H1 (cell line): ENCODE measurements around the gene DVL2. TPM values are rescaled to one million over a fixed set of nuclear protein-coding genes. Genes with fewer than 3 reads are reported as not detected.

Experiments used
- CTCF ChIA-PET: fragments of 300-600 bp; sonication (Branson Sonifier 250); formaldehyde crosslinking; loops from one replicate; lab custom pipeline; 2021; ENCODE audit not compliant: partially characterized antibody; lab: Charles Lee
- POLR2A ChIA-PET: fragments of 300-600 bp; sonication (Branson Sonifier 250); formaldehyde crosslinking; loops from one replicate; lab custom pipeline; 2021; ENCODE audit warnings: inconsistent platforms; ENCODE audit not compliant: partially characterized antibody; lab: Charles Lee
- DNase-seq, 2 experiments: peaks; one replicate each; pipeline versions ENCODE4 v3.0.0 to v3.0.0-alpha.2; 2010 to 2022; ENCODE audit warnings: low spot score in 2 of 2, low read depth in 1 of 2, mixed read lengths in 1 of 2
- FAIRE-seq: peaks from 2 replicates; lab custom pipeline; 2011; peaks lifted over from hg19 to GRCh38; lab: Jason Lieb, UNC
- H2AFZ ChIP-seq: 2 replicates; pipeline ENCODE4 v1.8.1; 2012; ENCODE audit warnings: low read length, inconsistent platforms
- H2AK5ac ChIP-seq: 2 replicates; pipeline ENCODE4 v1.6.1; 2013; ENCODE audit warnings: low read depth, low read length
- H2BK120ac ChIP-seq: replicated peaks from 2 replicates; pipeline ENCODE3; 2013; ENCODE audit warnings: low read depth, low read length, inconsistent platforms
- H2BK12ac ChIP-seq: 2 replicates; pipeline ENCODE4 v1.6.1; 2013; ENCODE audit warnings: low read depth, low read length
- H2BK15ac ChIP-seq: 2 replicates; pipeline ENCODE4 v1.6.1; 2013; ENCODE audit warnings: low read length
- H2BK20ac ChIP-seq: 2 replicates; pipeline ENCODE4 v1.6.1; 2013; ENCODE audit warnings: low read length
- H2BK5ac ChIP-seq: 2 replicates; pipeline ENCODE4 v1.6.1; 2013; ENCODE audit warnings: low read depth, low read length
- H3K14ac ChIP-seq: 2 replicates; pipeline ENCODE4 v1.6.1; 2013; ENCODE audit warnings: inconsistent platforms; ENCODE audit not compliant: insufficient read length
- H3K18ac ChIP-seq: 2 replicates; pipeline ENCODE4 v1.6.1; 2013; ENCODE audit warnings: low read length; ENCODE audit errors: extremely low read depth
- H3K23ac ChIP-seq: 2 replicates; pipeline ENCODE4 v1.6.1; 2013; ENCODE audit warnings: inconsistent platforms; ENCODE audit not compliant: insufficient read length
- H3K23me2 ChIP-seq: 2 replicates; pipeline ENCODE4 v1.6.1; 2013; ENCODE audit warnings: low read depth, low read length
- H3K27ac ChIP-seq: 2 replicates; pipeline ENCODE4 v1.6.1; 2011; ENCODE audit warnings: low read depth, low read length, inconsistent platforms
- H3K27me3 ChIP-seq, 4 experiments: replicated peaks in 1 of 4; 1 replicate in 1 of 4; 2 replicates in 3 of 4; pipeline versions ENCODE4 v1.6.1 to v1.8.1; 2011 to 2013; ENCODE audit warnings: low read length in 3 of 4, mild to moderate bottlenecking in 3 of 4, inconsistent platforms in 2 of 4, mixed read lengths in 2 of 4, moderate library complexity in 1 of 4; ENCODE audit not compliant: control insufficient read depth in 3 of 4, insufficient read depth in 3 of 4; ENCODE audit errors: extremely low read depth in 1 of 4
- H3K36me3 ChIP-seq, 4 experiments: 2 replicates each; pipeline versions ENCODE4 v1.6.1 to v1.8.1; 2011 to 2013; ENCODE audit warnings: mild to moderate bottlenecking in 4 of 4, low read length in 3 of 4, moderate library complexity in 2 of 4, control low read depth in 1 of 4, inconsistent platforms in 1 of 4; ENCODE audit not compliant: insufficient read depth in 4 of 4, control insufficient read depth in 2 of 4
- H3K4ac ChIP-seq: replicated peaks from 2 replicates; pipeline ENCODE3; 2013; ENCODE audit warnings: low read length, low read depth, mixed read lengths, inconsistent platforms; ENCODE audit not compliant: insufficient read length
- H3K4me1 ChIP-seq, 4 experiments: replicated peaks in 1 of 4; 1 replicate in 1 of 4; 2 replicates in 3 of 4; pipeline versions ENCODE4 v1.6.1 to v1.8.1; 2011 to 2013; ENCODE audit warnings: low read length in 3 of 4, inconsistent platforms in 2 of 4, mixed read lengths in 1 of 4; ENCODE audit not compliant: insufficient read depth in 4 of 4, control insufficient read depth in 3 of 4
- H3K4me2 ChIP-seq, 2 experiments: 2 replicates each; pipeline versions ENCODE4 v1.6.1 to v1.8.1; 2011 to 2013; ENCODE audit warnings: low read depth in 2 of 2, low read length in 2 of 2, control low read depth in 1 of 2, inconsistent platforms in 1 of 2, mild to moderate bottlenecking in 1 of 2; ENCODE audit not compliant: insufficient read depth in 1 of 2
- H3K4me3 ChIP-seq, 4 experiments: fragments of 200-600, 300-600 bp in 1 of 4; sonication (generic), shearing (Covaris generic), sonication (Bioruptor Twin) in 1 of 4; 2 replicates each; pipeline versions ENCODE4 v1.5.1 to v1.8.1; 2011 to 2016; ENCODE audit warnings: low read length in 4 of 4, low read depth in 3 of 4, control low read depth in 2 of 4, inconsistent platforms in 2 of 4, mild to moderate bottlenecking in 2 of 4, mixed read lengths in 1 of 4, moderate library complexity in 1 of 4; ENCODE audit not compliant: insufficient read depth in 2 of 4; ENCODE audit errors: extremely low read depth in 1 of 4
- H3K56ac ChIP-seq: replicated peaks from 2 replicates; pipeline ENCODE3; 2013; ENCODE audit warnings: low read depth, mild to moderate bottlenecking, mixed read lengths, low read length, inconsistent platforms; ENCODE audit not compliant: insufficient read length
- H3K79me1 ChIP-seq: 2 replicates; pipeline ENCODE4 v1.6.1; 2013; ENCODE audit warnings: low read depth, low read length, control low read depth
- H3K79me2 ChIP-seq, 2 experiments: 2 replicates each; pipeline versions ENCODE4 v1.6.1 to v1.8.1; 2012 to 2013; ENCODE audit warnings: low read length in 2 of 2, mild to moderate bottlenecking in 2 of 2, inconsistent platforms in 1 of 2; ENCODE audit not compliant: insufficient read depth in 2 of 2, control insufficient read depth in 1 of 2
- H3K9ac ChIP-seq, 4 experiments: replicated peaks in 1 of 4; 1 replicate in 1 of 4; 2 replicates in 3 of 4; pipeline versions ENCODE4 v1.6.1 to v1.8.1; 2011 to 2013; ENCODE audit warnings: low read depth in 3 of 4, low read length in 3 of 4, control low read depth in 2 of 4, mild to moderate bottlenecking in 2 of 4, moderate library complexity in 2 of 4, inconsistent platforms in 1 of 4; ENCODE audit errors: extremely low read depth in 1 of 4
- H3K9me3 ChIP-seq, 2 experiments: 2 replicates each; pipeline versions ENCODE4 v1.6.1 to v1.8.1; 2012 to 2013; ENCODE audit warnings: mild to moderate bottlenecking in 2 of 2, moderate library complexity in 2 of 2, control low read depth in 1 of 2, inconsistent platforms in 1 of 2, low read depth in 1 of 2, low read length in 1 of 2, mixed read lengths in 1 of 2; ENCODE audit not compliant: insufficient read depth in 2 of 2
- H4K20me1 ChIP-seq, 2 experiments: replicated peaks in 1 of 2; 2 replicates each; pipeline versions ENCODE3 to v1.8.1; 2011 to 2013; ENCODE audit warnings: inconsistent platforms in 2 of 2, low read length in 2 of 2, mild to moderate bottlenecking in 1 of 2; ENCODE audit not compliant: insufficient read depth in 2 of 2, control insufficient read depth in 1 of 2
- H4K5ac ChIP-seq: 2 replicates; pipeline ENCODE4 v1.6.1; 2013; ENCODE audit warnings: low read length, low read depth, mixed read lengths, inconsistent platforms; ENCODE audit not compliant: insufficient read length
- H4K8ac ChIP-seq: 2 replicates; pipeline ENCODE4 v1.8.0; 2013; ENCODE audit warnings: mild to moderate bottlenecking, moderate library complexity, low read length, inconsistent platforms; ENCODE audit not compliant: insufficient read depth; ENCODE audit errors: extremely low read depth
- H4K91ac ChIP-seq: replicated peaks from 2 replicates; pipeline ENCODE3; 2013; ENCODE audit warnings: low read length, mixed read lengths, inconsistent platforms; ENCODE audit not compliant: insufficient read length
- ASH2L ChIP-seq: fragments of 200-600, 300-600 bp; sonication (generic); IDR thresholded peaks from one replicate; pipeline ENCODE4 v1.7.1; 2017; ENCODE audit warnings: low read length
- BRCA1 ChIP-seq: IDR thresholded peaks from 2 replicates; pipeline ENCODE4 v1.6.1; 2012; ENCODE audit warnings: low read depth, low read length, improper control_type of control experiment
- CHD2 ChIP-seq: IDR thresholded peaks from 2 replicates; pipeline ENCODE4 v1.6.1; 2012; ENCODE audit warnings: low read length, improper control_type of control experiment
- CTBP2 ChIP-seq: IDR thresholded peaks from 2 replicates; pipeline ENCODE4 v1.7.0; 2011; ENCODE audit warnings: borderline replicate concordance, mild to moderate bottlenecking, moderate library complexity, mixed read lengths, low read length; ENCODE audit not compliant: insufficient read depth, insufficient read length
- JUN ChIP-seq: IDR thresholded peaks from 2 replicates; pipeline ENCODE4 v1.6.1; 2011; ENCODE audit warnings: low read depth, mild to moderate bottlenecking, improper control_type of control experiment, low read length
- YY1 ChIP-seq: IDR thresholded peaks from 2 replicates; pipeline ENCODE4 v1.6.1; 2011; ENCODE audit warnings: low read depth, mild to moderate bottlenecking, low read length
- WGBS, 2 experiments: shearing (Covaris generic) in 1 of 2; methylation state at CpG; one replicate each; pipeline versions ENCODE4 v1.1.6 to v1.1.7; 2013 to 2015; ENCODE audit warnings: low lambda C conversion rate in 2 of 2, mixed read lengths in 2 of 2, inconsistent platforms in 1 of 2, low coverage in 1 of 2, missing lambda C conversion rate in 1 of 2; ENCODE audit not compliant: insufficient replicate concordance in 2 of 2, insufficient coverage in 1 of 2, insufficient read length in 1 of 2; ENCODE audit errors: extremely low coverage in 1 of 2, missing lambda C conversion rate in 1 of 2; 5-methylcytosine and 5-hydroxymethylcytosine counted together
- polyA plus RNA-seq, 7 experiments: library from polyadenylated mRNA; depleted of rRNA in 3 of 7; stranded (reverse) in 5 of 7; unstranded in 2 of 7; fragments of >200 nt in 5 of 7; fragments of 200-250 nt in 2 of 7; gene quantifications; 1 replicate in 5 of 7; 2 replicates in 1 of 7; 4 replicates in 1 of 7; pipeline versions ENCODE4 v1.2.1 to v1.2.3, GENCODE V29; 2011 to 2013; ENCODE audit warnings: missing spikeins in 2 of 7, mixed read lengths in 2 of 7
- total RNA-seq: library from RNA; stranded (reverse); fragmentation: NEBNext Ultra II Directional; extraction: Animal tissue kit (Norgen Biotek cat#: 25700); gene quantifications from 2 replicates; pipeline ENCODE4 v1.2.1, GENCODE V29; 2021
- TF ChIP-seq, protein P1 (sequence below): IDR thresholded peaks from 2 replicates; pipeline ENCODE4 v1.6.1; 2011; ENCODE audit warnings: low read length, improper control_type of control experiment
- TF ChIP-seq, protein P2 (sequence below), 3 experiments: IDR thresholded peaks; 1 replicate in 2 of 3; 2 replicates in 1 of 3; pipeline versions ENCODE4 v1.5.1 to v1.6.1; 2011; ENCODE audit warnings: low read length in 3 of 3, mild to moderate bottlenecking in 3 of 3, inconsistent platforms in 2 of 3, low read depth in 1 of 3, moderate library complexity in 1 of 3; ENCODE audit not compliant: insufficient read depth in 1 of 3; ENCODE audit errors: control extremely low read depth in 1 of 3

DVL2 gene
- total and polyA plus RNA-seq, 2 of the 8 experiments (the other 6 are each of a cell fraction or from before 2014, with no cell fraction given), result 19.0 to 59.6 TPM

DNA sequence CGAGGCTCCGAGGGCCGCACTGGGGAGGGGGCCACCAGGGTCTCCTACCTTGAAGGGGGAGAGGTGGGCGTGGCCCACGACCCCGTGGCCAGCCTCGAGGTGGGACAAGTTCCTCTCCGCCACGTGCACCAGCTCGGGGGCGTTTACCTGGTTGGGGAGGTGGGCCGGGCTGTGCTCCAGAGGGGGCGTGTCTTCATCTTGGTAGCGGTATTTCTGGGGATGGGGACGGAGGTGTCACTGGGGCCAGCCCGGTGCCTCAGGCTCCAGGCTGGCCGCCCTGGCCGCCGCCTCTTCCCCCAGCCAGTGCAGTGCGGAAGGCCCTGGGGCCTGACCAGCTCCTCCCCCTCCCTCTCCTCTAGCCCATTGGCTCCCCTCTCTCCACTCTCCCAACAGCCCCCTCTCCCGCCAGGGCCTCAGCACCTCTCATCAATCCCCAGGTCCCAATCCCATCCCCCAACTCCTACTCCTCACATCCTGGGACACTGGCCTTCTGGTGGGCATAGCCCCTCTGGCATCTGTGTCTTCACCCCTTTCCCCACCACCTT is 26.2 kb downstream of the DVL2 start:
- H2AFZ ChIP-seq, result no peak overlapping the region
- peaks cover 26% of the 10 kb centered on the region for H3K79me1 ChIP-seq
- peak overlapping the region; percentile 96 for H3K18ac ChIP-seq
- no peak overlapping the region for H3K23ac ChIP-seq
- peaks cover 6 to 11% (median 7%) of the 10 kb centered on the region in 4 experiments; a peak in 7 of 8 replicates for H3K36me3 ChIP-seq
- peak overlapping the region; percentile 57 for H4K5ac ChIP-seq
- H4K91ac ChIP-seq, result peak overlapping the region; percentile 68
- peak overlapping the region; percentile 90 for H2BK5ac ChIP-seq
- no peak overlapping the region for H2AK5ac ChIP-seq
- H3K4me2 ChIP-seq, result peak overlapping the region; percentile 71 to 91
- FAIRE-seq (no peak), DNase-seq (peak in 1 of 2 experiments; percentile 86)
- H3K4ac ChIP-seq, result peak overlapping the region; percentile 79
- no peaks in the 10 kb centered on the region; a peak in 1 of 7 replicates for H3K27me3 ChIP-seq
- ChIA-PET CTCF (interaction anchor here (0.6 to 2.4 kb wide), 7 partner anchors 13 to 162 kb away, joined by 3 to 10 read pairs (median 3); no protein-coding TSS in a partner anchor), POLR2A (interaction anchor here (1.0 to 2.5 kb wide), 15 partner anchors 12 to 375 kb away, joined by 3 to 18 read pairs (median 5); partner anchors contain the start of genes ACADVL, CLDN7, CTDNEP1 and DLG4)
- H3K27ac ChIP-seq, result peak overlapping the region; percentile 35; the same call in 1 of the 2 replicates
- H3K23me2 ChIP-seq, result peaks cover 26% of the 10 kb centered on the region; the same call in 1 of the 2 replicates
- peak overlapping the region; percentile 36 to 62 (median 40) for H3K4me3 ChIP-seq
- H3K79me2 ChIP-seq, result peaks cover 0 to 58% of the 10 kb centered on the region in 2 experiments; a peak in 2 of 4 replicates
- no peaks in the 10 kb centered on the region for H3K9me3 ChIP-seq
- H4K8ac ChIP-seq, result no peak overlapping the region; the same call in 1 of the 2 replicates
- peak overlapping the region; percentile 88 for H2BK15ac ChIP-seq
- H3K14ac ChIP-seq, result no peak overlapping the region
- 2% methylated on average over 18 of the region's 21 CpGs; no CpG with 5 or more reads in 1 of the 2 experiments for WGBS, 2 experiments
- peaks cover 8 to 42% (median 32%) of the 10 kb centered on the region in 4 experiments for H3K4me1 ChIP-seq
- H3K56ac ChIP-seq, result no peak overlapping the region
- 0 out of 2 replicates have a peak overlapping the region, but pooled peaks have one; percentile 92 for H2BK12ac ChIP-seq
- peak overlapping the region in 1 of 4 experiments; percentile 28; a peak in 1 of 7 replicates for H3K9ac ChIP-seq
- no peak overlapping the region for H2BK120ac ChIP-seq
- peaks cover 3 to 18% of the 10 kb centered on the region in 2 experiments for H4K20me1 ChIP-seq
- H2BK20ac ChIP-seq, result peak overlapping the region; percentile 80; the same call in 1 of the 2 replicates
- TF ChIP-seq JUN, result no peak
- TF ChIP-seq YY1, result no peak
- TF ChIP-seq BRCA1, result no peak
- TF ChIP-seq, protein P1, sequence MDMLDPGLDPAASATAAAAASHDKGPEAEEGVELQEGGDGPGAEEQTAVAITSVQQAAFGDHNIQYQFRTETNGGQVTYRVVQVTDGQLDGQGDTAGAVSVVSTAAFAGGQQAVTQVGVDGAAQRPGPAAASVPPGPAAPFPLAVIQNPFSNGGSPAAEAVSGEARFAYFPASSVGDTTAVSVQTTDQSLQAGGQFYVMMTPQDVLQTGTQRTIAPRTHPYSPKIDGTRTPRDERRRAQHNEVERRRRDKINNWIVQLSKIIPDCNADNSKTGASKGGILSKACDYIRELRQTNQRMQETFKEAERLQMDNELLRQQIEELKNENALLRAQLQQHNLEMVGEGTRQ, result peak; percentile 35; the same call in 1 of the 2 replicates
- peak; percentile 23 for TF ChIP-seq ASH2L
- TF ChIP-seq, protein P2, sequence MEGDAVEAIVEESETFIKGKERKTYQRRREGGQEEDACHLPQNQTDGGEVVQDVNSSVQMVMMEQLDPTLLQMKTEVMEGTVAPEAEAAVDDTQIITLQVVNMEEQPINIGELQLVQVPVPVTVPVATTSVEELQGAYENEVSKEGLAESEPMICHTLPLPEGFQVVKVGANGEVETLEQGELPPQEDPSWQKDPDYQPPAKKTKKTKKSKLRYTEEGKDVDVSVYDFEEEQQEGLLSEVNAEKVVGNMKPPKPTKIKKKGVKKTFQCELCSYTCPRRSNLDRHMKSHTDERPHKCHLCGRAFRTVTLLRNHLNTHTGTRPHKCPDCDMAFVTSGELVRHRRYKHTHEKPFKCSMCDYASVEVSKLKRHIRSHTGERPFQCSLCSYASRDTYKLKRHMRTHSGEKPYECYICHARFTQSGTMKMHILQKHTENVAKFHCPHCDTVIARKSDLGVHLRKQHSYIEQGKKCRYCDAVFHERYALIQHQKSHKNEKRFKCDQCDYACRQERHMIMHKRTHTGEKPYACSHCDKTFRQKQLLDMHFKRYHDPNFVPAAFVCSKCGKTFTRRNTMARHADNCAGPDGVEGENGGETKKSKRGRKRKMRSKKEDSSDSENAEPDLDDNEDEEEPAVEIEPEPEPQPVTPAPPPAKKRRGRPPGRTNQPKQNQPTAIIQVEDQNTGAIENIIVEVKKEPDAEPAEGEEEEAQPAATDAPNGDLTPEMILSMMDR (IDR thresholded peaks at IDR 0.05; ENCODE audit: control extremely low read depth in 1 of 3, insufficient read depth in 1 of 3, low read depth in 1 of 3, low read length in 3 of 3), result no peak
- TF ChIP-seq CTBP2, result no peak
- TF ChIP-seq CHD2, result no peak
